Activated CD4-positive, alpha-beta T cell treated with anti-CD3 and anti-CD28 coated beads for 48 hours (primary cell): Measurements from ENCODE around the gene NDC80.
"Not testable (repeated sequence)": the region's sequence is repeated elsewhere in the genome, so short reads cannot be mapped to it uniquely, and the experiment has no call there.

ENCODE experiments used
- DNase-seq: peaks from one replicate; pipeline ENCODE4 v3.0.0-alpha.2; 2020

Gene NDC80

DNA sequence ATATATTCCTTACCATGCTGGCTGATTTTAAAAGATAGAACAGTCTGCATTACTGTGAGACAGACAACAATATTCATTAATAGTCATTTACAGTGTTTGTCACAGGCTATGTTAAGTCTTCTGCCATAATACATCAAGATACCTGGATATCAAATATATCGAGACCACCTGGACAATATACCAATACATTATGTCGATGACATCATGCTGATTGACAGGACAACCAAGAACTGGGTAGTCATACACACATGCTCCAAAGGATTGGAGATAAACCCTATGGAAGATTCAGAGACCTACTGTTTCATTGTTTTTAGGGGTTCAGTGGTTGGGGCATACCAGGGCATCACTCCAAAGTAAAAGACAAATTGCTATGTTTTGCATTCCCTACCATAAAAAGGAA lies 57.6 kb downstream of the NDC80 start:
- no peak for DNase-seq

DNA sequence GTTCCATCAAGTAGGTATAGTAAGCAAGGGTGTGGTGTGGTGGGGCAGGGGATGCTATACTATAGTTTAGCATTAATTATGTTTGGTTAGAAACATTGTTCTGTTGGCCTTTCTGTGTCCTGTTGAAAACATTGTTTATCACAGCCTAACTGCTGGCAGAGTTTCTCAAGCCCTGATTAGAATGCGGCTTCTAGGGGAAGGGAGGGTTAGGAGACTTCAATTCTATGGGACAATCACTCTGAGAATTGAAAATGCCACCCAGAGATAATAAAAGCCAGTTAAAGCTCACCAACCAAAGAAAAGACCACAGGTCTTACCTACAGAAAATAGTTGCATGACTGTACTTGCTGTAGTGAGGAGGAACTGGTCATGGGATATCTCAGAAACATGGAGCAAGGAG lies 64.2 kb downstream of the NDC80 start:
- no peak for DNase-seq

DNA sequence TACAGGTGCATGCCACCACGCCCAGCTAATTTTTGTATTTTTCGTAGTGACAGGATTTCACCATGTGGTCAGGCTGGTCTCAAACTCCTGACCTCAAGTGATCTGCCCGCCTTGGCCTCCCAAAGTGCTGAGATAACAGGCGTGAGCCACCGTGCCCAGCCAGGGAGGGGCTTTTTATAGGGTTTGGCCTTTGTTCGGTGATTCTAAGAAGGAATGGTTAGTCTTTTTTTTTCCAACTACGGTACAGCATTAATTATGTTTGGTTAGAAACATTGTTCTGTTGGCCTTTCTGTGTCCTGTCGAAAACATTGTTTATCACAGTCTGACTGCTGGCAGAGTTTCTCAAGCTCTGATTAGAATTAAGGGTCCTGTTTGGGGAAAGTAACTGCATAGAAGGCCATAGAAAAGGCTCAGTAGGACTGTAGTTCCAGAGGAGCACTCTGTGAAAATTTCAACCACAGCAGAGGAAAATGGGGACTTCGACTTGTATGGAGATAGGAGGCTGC lies 64.8 kb downstream of the NDC80 start:
- no peak for DNase-seq

DNA sequence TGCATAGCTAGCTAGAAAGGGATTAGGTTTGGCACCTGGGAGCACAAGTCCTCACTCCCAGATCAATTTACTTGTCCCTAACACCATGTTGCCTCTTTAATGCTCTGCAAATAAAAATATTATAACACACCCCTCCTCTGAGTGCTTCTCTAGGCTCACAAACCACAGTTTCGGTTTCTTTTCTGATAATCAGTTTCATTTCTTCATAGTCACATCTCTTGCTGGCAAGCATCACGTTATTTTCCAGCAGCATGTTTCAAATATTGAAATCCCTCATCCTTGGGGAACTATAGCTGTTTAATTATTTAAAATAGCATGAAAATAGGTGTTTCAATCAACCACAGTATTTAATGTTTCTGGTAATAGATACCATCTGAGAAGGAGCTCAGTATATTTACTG lies 70.3 kb downstream of the NDC80 start:
- DNase-seq = no peak

DNA sequence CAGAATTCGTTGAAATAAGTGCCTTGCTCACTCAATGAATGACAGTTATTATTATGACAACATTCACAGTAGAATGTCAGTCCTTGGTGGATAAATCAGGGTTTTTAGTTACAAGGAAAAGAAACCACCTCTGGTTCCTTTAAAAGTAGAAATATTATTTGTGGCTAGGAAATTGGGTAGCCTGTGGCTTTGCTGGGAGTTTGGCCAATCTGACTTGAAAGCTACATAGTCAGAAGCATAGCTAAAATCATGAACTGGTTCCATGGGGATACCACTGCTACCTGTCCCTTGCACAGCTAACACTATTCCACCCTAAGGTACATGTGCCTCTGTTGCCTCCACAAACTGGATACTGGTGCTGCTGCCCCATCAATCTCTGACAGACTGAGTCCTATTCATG lies 71.4 kb downstream of the NDC80 start:
- DNase-seq = no peak

DNA sequence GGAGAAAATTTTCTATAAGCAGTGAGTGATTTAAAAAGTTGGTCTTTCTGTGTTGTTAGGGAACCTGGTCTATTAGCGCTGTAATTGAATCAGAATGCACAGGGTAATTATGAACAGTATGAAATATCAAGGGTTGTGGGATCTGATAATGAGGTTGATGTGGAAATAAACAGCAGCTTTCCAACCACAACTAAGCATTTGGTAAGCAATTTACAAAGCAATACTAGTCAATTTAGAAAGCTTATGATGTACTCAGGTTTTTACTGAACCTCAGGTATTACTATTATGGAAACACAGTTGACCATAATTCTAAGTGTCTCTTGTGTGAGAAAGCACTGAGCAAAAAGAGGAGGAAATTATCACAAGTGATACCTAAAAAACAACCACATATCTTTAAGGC lies 73.2 kb downstream of the NDC80 start:
- DNase-seq = no peak

DNA sequence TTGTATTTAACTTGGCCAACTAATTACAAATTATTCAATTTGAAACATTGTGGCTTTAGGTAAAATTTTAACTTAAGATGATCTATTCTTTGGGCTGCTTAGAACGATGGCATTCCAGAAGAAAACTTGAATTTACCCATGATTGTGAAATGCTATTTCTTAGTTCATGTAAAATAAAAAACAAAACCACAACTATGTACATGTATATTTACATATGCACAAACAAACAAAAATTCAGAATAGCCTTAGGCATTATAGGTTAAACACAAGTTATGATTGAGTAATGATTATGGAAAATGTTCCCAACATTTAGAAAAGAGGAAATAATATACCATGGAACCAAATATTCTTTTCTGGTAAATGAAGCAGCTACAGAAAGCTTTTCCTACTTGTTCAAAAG lies 80.6 kb downstream of the NDC80 start:
- no peak for DNase-seq

DNA sequence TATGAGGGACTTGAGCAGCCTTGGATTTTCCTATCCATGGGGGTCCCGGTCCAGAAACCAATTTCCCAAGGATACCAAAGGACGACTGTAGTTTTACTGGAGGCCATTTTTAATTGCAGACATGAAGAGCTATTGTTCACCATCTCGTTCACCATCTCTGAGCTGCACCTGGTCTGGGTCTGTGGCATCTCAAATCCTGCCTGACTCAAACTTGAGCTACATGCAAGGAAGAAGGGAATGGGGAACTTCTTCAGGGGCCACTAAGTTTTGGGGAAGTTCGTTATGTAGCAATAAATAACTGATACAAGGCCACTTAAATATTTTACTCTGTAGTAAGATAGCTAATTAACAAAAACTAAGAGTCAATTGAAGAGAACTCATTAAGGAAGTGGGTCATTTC lies 82.1 kb downstream of the NDC80 start:
- no peak for DNase-seq

DNA sequence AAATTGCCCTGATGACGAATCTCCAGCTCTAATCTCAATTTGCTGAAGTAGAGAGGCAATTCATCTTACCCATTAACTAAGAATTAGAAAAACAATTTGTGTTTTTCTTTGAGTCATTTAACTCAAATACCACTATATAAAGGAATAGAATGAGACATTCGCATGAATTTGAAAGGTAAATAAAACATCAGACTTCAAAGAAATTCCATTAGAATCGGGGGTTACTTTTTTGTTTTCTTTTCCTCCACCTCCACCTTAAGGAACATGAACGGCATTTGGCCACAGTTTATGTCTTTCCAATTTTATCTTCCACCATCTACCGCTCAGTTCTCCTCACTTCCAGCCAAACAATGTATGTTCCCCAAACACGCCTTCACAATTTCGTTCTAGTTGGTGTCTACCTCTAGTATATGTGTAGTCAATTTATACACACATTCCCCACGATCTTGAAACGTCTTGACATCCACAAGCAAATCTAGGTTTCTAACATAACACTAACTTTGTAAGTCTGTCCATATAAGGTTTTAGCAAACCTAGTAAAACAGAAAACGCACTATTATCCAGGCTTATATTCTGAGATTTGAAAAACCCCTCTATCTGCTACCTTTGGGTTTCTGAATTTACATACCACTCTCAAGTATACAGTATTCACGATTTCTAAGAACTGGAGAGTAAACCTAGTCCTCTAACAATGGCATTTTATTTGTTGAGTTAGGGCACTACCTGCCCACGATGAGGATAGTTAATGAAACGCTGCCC lies 83.0 kb downstream of the NDC80 start:
- DNase-seq = no peak

DNA sequence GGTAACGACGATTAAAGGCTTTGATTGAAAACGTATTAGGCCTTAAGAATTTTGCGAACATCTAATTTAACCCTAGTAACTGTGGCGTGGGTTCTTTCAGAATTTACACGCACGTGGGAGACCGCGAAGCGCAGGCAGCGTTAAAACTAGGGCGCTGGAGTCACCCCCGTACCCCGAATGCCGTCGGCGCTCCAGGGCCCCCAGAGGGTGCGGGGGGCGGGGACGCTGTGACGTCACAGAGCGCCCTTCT lies 83.5 kb downstream of the NDC80 start:
- peak; percentile 71 for DNase-seq

DNA sequence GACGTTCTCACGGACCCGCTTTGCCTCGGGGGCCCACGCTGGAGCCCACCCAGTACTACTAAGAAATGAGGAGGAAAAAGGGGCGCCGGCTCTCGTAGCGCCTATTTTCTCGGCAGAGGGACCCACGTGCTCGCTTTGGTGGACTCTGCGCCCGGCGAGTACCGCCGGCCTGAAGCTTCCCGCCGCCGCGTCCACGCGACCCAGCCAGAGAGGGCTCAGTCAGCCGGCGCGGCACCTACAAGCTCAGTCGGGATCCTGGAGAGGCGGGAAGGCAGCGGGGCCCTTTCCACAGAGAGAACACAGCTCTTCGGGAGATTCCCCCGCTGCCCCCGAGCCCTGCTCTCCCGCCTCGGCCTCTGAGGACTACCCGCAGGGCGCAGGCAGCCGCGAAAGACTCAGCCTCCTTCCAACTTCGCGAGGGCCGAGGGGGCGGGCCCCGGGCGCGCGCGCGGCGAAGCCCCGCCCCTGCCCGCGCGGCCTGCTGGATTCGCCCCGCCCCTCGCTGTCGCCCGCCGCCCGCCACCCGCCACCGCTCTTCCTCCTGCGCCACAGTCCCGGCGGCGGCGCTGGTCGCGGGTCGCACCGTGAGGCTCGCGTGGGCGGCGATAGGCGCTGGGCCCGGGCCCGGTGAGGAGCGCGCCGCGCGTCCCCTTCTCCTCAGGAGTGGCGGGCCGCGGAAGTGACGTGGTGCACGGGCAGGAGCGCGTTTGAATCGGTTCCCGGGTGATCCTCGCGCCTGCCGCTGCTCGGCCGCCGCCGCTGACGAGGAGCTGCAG lies 84.0 kb downstream of the NDC80 start, which contains the start of gene SMCHD1:
TSS of gene SMCHD1 (plus strand) at position 549 of the 776 bp plus-strand sequence. CDS start 350 bp downstream, outside the sequence.
- DNase-seq = peak; percentile 95

DNA sequence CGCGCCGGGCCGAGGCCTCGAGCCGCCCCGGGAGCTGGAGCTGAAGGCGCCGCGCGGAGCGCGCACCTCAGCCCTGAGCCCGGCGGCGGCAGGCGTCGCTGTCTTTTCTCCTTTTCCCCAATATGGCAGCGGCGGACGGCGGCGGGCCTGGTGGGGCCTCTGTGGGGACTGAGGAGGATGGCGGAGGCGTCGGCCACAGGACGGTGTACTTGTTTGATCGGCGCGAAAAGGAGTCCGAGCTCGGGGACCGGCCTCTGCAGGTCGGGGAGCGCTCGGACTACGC lies 84.5 kb downstream of the NDC80 start:
- DNase-seq = no peak

DNA sequence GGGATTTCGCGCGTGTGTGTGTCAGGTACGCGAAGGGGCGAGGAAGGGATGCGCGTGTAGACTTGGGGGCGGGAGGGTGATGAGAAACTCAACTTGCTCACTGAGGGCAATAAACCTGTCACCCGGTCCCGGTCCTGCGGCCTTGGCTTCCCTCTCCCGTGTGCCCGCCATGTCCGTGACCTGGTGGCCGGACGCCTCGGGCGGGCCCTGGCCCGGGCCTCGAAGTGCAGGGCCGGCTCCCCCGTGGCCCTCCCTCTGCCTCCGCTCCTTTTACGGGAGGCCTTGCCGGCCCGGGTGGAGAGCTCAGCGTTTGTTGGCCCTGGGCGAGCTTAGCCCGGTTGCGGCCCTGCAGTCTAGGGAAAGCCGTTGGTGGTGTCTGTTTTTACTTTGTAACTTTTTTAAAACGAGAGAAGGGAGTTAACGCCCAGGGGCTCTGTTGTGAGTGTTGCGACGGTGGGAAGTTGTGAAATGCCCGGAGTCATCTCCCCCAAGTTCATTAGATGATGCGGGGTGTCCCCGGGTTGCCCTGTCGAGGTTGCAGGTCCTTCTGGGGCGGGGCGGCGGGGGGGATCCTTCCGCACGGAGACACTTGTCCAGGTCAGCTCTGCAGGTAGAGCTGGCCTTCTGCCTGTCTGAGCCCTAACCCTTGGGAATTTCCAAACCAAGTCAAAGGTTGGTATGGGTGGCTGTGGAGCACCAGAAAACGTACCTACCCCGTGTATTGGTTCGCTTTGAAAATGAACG lies 85.1 kb downstream of the NDC80 start:
- DNase-seq = peak; percentile 60

DNA sequence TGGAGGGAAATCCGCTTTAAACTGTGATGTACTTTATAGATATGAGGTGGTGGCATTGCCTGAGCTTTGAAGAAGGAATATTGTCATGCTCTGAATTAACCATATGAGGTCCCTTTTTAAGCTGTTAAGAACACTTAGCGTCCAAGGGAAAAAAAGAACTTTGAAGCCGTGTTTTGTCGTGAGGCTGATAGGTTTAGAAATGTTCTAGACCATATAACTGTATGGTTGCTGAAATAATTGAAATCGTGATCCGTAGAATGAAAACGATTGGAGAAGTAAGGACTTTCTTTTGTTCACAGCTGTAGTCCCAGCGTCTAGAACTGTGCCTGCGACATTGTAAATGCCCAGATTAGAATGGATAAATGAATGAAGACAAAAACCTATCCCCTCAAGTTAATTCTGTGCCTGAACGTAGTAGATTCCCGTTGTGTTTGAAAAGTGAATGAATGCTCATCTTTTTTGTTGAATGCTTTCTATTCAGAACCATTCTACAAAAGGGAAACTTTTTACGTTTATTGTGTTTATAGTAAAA lies 85.7 kb downstream of the NDC80 start:
- DNase-seq = no peak

DNA sequence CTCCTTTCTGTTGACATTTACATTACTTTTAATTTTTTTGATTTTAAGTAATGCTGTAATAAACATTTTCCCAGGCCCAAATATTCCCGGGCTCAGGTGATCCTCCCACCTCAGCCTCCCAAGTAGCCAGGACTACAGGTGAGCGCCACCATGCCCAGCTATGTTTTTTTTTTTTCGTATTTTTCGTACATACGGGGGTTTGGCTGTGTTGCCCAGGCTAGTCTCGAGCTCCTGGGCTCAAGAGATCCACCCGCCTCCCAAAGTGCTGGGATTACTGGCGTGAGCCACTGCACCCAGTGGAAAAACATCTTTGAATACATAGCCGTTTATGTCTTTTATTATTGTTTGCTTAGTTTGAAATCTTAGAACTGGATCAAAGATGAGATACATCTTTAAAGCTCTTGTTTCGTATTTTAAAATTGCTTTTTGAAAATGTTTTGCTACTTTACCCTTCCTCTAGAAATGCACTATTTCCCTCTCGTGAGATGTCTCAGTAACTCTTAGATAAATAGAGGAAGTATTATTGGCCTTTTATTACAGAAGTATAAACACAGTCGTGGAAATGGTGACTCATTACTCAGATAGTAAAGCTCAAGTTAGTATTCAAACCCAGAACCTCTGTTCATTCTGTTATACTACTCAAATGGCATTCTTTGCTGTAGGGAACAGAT lies 86.6 kb downstream of the NDC80 start:
- DNase-seq = no peak

DNA sequence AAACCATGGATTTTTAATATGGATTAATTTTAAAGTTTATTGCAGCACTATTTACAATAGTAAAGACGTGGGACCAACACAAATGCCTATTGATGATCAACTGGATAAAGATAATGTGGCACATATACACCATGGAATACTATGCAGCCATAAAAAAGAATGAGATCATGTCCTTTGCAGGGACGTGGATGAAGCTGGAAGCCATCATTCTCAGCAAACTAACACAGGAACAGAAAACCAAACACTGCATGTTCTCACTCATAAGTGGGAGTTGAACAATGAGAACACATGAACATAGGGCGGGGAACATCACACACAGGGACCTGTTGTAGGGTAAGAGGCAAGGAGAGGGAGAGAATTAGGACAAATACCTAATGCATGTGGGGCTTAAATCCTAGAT lies 89.5 kb downstream of the NDC80 start:
- not testable (repeated sequence) for DNase-seq

DNA sequence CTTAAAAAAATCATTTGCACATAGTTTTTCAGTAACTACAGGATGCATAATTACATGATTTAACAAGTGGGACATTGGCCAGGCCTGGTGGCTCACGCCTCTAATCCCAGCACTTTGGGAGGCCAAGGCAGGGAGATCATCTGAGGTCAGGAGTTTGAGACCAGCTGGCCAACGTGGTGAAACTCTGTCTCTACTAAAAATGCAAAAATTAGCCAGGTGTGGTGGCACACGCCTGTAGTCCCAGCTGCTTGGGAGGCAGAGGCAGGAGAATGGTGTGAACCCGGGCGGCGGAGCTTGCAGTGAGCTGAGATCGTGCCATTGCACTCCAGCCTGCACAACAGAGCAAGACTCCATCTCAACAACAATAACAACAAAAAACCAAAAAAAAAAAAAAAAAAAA lies 90.9 kb downstream of the NDC80 start:
- DNase-seq = not testable (repeated sequence)

DNA sequence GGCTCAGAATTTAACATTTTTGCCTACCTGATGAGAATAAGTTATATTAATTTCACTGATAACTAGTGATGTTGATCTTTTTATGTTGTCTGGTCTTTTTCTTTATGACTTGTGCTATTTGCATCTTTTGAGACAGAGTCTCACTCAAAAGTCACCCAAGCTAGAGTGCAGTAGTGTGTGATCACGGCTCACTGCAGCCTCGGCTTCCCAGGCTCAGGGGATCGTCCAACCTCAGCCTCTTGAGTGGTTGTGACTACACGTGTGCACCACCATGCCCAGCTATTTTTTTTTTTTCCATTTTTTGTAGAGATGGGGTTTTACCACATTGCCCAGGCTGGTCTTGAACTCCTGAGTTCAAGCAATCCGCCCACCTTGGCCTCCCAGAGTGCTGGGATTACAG lies 91.6 kb downstream of the NDC80 start:
- no peak for DNase-seq
